Activated CD8-positive, alpha-beta T cell treated with anti-CD3 and anti-CD28 coated beads for 36 hours (primary cell): ENCODE data around the gene ACADS. TPM values are rescaled to one million over a fixed set of nuclear protein-coding genes. Genes with fewer than 3 reads are reported as not detected.

ENCODE experiments used
- ATAC-seq: fragments of 200-7000 bp; cut with Tn5 transposase; one replicate; pipeline ENCODE4 v1.10.0; 2021; ENCODE audit warnings: mild to moderate bottlenecking, moderate library complexity
- CTCF ChIA-PET: fragments of 350-600 bp; sonication (Branson Sonifier 250); formaldehyde crosslinking; loops from one replicate; lab custom pipeline; 2021; ENCODE audit warnings: antibody characterized with exemption; lab: Charles Lee
- POLR2A ChIA-PET: fragments of 350-600 bp; sonication (Branson Sonifier 250); formaldehyde crosslinking; loops from one replicate; lab custom pipeline; 2021; ENCODE audit warnings: antibody characterized with exemption; lab: Charles Lee
- DNase-seq: peaks from one replicate; pipeline ENCODE4 v3.0.0-alpha.2; 2020
- H3K27ac Mint-ChIP-seq: one replicate; pipeline ENCODE4 v1.8.0; 2021; ENCODE audit warnings: mild to moderate bottlenecking, mixed read lengths
- H3K27me3 Mint-ChIP-seq: one replicate; pipeline ENCODE4 v1.8.0; 2021; ENCODE audit warnings: mixed read lengths
- H3K36me3 Mint-ChIP-seq: one replicate; pipeline ENCODE4 v1.8.0; 2021; ENCODE audit warnings: low read depth, mixed read lengths
- H3K4me1 Mint-ChIP-seq: one replicate; pipeline ENCODE4 v1.8.0; 2021; ENCODE audit warnings: low read depth, mixed read lengths
- H3K4me3 Mint-ChIP-seq: one replicate; pipeline ENCODE4 v1.8.0; 2021; ENCODE audit warnings: mild to moderate bottlenecking, moderate library complexity, mixed read lengths
- H3K9me3 Mint-ChIP-seq: one replicate; pipeline ENCODE4 v1.8.0; 2021; ENCODE audit warnings: mixed read lengths
- CTCF ChIP-seq: fragments of 200-600 bp; IDR thresholded peaks from one replicate; pipeline ENCODE4 v1.8.0; 2022; ENCODE audit warnings: antibody characterized with exemption, mild to moderate bottlenecking
- intact Hi-C: fragments of 100-400 bp; cut with micrococcal nuclease; formaldehyde crosslinking; loops from one replicate; pipeline ENCODE4 v1.10.0; 2022
- total RNA-seq, 2 experiments: library from RNA; stranded (reverse); gene quantifications; one replicate each; pipeline ENCODE4 v1.2.3, GENCODE V29; 2021

The ACADS gene
- total RNA-seq, 2 experiments from 2014 or later: 17.4 to 18.1 TPM

DNA sequence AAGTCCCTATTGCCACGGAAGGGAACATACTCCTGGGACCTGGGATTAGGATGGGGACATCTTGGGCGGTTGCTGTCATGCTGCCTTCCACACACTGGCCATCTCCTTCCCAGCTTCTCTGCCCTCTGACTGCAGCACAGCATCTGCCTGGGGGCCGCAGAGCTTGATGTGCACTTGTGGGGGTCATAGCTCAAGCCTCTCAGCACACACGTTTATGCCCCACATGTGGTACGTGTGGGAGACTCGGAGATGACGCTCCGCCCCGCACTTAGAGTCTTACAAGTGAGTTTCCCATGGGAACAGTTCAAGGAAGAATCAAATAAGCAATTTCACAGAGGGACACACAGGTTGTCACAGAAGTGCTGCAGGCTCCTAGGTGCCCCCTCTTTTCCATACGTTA is 8.6 kb downstream of the ACADS start:
- no peaks in the 10 kb centered on the region for H3K4me1 Mint-ChIP-seq
- ATAC-seq: no peak
- peaks cover 16% of the 10 kb centered on the region for H3K36me3 Mint-ChIP-seq
- no peak overlapping the region for H3K4me3 Mint-ChIP-seq
- ChIA-PET CTCF (no interaction called here), POLR2A (no interaction called here)
- H3K9me3 Mint-ChIP-seq: no peaks in the 10 kb centered on the region
- TF ChIP-seq CTCF: no peak
- H3K27me3 Mint-ChIP-seq: no peaks in the 10 kb centered on the region
- intact Hi-C loops: no loop called here
- no peak for DNase-seq
- H3K27ac Mint-ChIP-seq: no peak overlapping the region

- H3K9me3 Mint-ChIP-seq: no peaks in the 10 kb centered on the region
- H3K27me3 Mint-ChIP-seq: no peaks in the 10 kb centered on the region
- no peak for ATAC-seq
- H3K27ac Mint-ChIP-seq: no peak overlapping the region
- intact Hi-C loops: no loop called here
- H3K36me3 Mint-ChIP-seq: peaks cover 12% of the 10 kb centered on the region
- no peak for TF ChIP-seq CTCF
- H3K4me3 Mint-ChIP-seq: no peak overlapping the region
- H3K4me1 Mint-ChIP-seq: no peaks in the 10 kb centered on the region
- ChIA-PET POLR2A (no interaction called here), CTCF (no interaction called here)
- no peak for DNase-seq
Measured at GRCh38 chr12:120735181-120735580, 9.6 kb downstream of the ACADS start.

DNA sequence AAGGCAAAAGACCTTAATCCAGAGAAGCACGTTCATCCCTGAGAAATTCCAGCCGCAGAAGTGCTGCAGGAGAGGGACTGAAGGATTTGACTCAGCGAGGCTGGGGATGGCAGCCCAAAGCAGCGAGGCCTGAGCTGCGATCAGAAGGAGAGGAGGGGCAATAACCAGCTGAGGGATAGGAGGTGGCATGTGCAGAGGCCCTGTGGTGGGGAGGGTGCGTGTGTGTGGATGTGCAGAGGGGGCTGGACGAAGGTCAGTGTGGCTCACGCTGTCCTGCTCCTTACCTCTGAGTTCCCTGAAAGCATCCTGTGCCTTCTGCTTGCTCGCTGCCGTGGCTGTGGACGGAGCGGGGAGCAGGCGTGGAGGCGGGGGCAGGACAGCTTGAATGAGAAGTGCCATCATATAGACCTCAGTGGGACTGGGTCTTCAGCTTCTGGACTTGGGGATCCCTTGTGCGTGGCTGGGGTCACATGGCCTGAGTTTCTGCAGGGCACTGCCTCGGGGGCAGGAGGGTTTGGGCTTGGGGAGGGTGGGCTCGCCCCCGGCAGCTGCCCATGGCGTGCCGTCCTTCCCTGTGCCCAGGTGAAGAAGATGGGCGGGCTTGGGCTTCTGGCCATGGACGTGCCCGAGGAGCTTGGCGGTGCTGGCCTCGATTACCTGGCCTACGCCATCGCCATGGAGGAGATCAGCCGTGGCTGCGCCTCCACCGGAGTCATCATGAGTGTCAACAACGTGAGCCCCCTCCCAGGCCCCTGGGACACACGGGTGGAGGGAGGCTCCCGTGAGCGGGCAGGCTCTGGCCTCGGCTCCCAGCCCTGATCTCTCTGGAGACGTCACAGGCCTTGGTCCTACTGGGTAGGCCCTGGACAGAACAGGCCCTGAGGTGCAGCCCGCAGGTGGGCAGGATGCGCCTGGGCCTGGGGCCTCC is 11.0 kb downstream of the ACADS start:
- no peak for ATAC-seq
- no peak for TF ChIP-seq CTCF
- H3K27ac Mint-ChIP-seq: no peak overlapping the region
- ChIA-PET CTCF (no interaction called here), POLR2A (no interaction called here)
- intact Hi-C loops: no loop called here
- H3K9me3 Mint-ChIP-seq: no peaks in the 10 kb centered on the region
- H3K27me3 Mint-ChIP-seq: no peaks in the 10 kb centered on the region
- H3K4me3 Mint-ChIP-seq: no peak overlapping the region
- H3K4me1 Mint-ChIP-seq: no peaks in the 10 kb centered on the region
- peaks cover 9% of the 10 kb centered on the region for H3K36me3 Mint-ChIP-seq
- DNase-seq: no peak

GRCh38 chr12:120737557-120738251 is 12.1 kb downstream of the ACADS start:
- POLR2A ChIA-PET: no interaction called here
- Mint-ChIP-seq H3K27ac (no peak overlapping the region), H3K36me3 (peaks cover 6% of the 10 kb centered on the region), H3K4me3 (no peak overlapping the region), H3K9me3 (no peaks in the 10 kb centered on the region), H3K4me1 (no peaks in the 10 kb centered on the region), H3K27me3 (no peaks in the 10 kb centered on the region)
- CTCF ChIA-PET: no interaction called here
- DNase-seq (no peak), ATAC-seq (no peak)
- intact Hi-C loops: no loop called here
- TF ChIP-seq CTCF: no peak
